Measurements from ENCODE around the gene NEDD8. TPM values are rescaled to one million over a fixed set of nuclear protein-coding genes. Genes with fewer than 3 reads are reported as not detected.

NEDD8 gene
- total and polyA plus RNA-seq, 2 experiments from 2014 or later = 130 to 418 TPM

DNA sequence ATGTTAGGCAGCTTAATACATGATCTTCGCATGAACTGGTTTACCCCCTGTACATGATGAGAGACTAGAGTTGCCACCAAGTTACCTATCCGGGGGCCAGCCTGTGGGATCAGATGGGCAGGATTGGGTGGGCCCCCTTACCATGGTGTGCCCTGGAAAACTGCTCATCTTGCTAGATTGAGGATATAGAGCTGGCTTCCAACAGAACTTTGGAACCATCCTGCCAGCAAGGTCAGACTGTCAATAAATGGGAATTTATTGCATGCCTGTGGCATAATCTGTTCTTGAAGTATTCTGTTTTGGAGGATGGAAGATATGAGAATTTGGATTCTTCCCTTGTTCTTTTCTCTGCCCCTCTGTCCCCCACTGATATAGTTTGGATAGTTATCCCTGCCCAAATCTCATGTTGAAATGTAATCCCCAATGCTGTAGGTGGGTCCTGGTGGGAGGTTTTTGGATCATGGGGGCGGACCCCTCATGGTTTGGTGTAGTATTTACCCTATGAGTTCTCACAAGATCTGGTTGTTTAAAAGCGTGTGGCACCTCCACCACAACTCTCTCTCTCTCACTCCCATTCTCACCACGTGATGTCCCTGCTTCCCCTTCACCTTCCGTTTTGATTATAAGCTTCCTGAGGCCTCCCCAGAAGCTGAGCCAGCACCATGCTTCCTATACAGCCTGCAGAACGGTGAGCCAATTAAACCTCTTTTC is 33.2 kb downstream of the NEDD8 start (continued):
- TF ChIP-seq, protein P1, sequence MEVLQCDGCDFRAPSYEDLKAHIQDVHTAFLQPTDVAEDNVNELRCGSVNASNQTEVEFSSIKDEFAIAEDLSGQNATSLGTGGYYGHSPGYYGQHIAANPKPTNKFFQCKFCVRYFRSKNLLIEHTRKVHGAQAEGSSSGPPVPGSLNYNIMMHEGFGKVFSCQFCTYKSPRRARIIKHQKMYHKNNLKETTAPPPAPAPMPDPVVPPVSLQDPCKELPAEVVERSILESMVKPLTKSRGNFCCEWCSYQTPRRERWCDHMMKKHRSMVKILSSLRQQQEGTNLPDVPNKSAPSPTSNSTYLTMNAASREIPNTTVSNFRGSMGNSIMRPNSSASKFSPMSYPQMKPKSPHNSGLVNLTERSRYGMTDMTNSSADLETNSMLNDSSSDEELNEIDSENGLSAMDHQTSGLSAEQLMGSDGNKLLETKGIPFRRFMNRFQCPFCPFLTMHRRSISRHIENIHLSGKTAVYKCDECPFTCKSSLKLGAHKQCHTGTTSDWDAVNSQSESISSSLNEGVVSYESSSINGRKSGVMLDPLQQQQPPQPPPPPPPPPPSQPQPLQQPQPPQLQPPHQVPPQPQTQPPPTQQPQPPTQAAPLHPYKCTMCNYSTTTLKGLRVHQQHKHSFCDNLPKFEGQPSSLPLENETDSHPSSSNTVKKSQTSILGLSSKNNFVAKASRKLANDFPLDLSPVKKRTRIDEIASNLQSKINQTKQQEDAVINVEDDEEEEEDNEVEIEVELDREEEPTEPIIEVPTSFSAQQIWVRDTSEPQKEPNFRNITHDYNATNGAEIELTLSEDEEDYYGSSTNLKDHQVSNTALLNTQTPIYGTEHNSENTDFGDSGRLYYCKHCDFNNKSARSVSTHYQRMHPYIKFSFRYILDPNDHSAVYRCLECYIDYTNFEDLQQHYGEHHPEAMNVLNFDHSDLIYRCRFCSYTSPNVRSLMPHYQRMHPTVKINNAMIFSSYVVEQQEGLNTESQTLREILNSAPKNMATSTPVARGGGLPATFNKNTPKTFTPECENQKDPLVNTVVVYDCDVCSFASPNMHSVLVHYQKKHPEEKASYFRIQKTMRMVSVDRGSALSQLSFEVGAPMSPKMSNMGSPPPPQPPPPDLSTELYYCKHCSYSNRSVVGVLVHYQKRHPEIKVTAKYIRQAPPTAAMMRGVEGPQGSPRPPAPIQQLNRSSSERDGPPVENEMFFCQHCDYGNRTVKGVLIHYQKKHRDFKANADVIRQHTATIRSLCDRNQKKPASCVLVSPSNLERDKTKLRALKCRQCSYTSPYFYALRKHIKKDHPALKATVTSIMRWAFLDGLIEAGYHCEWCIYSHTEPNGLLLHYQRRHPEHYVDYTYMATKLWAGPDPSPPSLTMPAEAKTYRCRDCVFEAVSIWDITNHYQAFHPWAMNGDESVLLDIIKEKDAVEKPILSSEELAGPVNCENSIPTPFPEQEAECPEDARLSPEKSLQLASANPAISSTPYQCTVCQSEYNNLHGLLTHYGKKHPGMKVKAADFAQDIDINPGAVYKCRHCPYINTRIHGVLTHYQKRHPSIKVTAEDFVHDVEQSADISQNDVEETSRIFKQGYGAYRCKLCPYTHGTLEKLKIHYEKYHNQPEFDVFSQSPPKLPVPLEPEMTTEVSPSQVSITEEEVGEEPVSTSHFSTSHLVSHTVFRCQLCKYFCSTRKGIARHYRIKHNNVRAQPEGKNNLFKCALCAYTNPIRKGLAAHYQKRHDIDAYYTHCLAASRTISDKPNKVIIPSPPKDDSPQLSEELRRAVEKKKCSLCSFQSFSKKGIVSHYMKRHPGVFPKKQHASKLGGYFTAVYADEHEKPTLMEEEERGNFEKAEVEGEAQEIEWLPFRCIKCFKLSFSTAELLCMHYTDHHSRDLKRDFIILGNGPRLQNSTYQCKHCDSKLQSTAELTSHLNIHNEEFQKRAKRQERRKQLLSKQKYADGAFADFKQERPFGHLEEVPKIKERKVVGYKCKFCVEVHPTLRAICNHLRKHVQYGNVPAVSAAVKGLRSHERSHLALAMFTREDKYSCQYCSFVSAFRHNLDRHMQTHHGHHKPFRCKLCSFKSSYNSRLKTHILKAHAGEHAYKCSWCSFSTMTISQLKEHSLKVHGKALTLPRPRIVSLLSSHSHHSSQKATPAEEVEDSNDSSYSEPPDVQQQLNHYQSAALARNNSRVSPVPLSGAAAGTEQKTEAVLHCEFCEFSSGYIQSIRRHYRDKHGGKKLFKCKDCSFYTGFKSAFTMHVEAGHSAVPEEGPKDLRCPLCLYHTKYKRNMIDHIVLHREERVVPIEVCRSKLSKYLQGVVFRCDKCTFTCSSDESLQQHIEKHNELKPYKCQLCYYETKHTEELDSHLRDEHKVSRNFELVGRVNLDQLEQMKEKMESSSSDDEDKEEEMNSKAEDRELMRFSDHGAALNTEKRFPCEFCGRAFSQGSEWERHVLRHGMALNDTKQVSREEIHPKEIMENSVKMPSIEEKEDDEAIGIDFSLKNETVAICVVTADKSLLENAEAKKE (CRISPR knock-in tag; IDR thresholded peaks at IDR 0.05) = no peak
- TF ChIP-seq ZNF114 (CRISPR knock-in tag; IDR thresholded peaks at IDR 0.05) = no peak
- TF ChIP-seq CREB1 (CRISPR knock-in tag; IDR thresholded peaks at IDR 0.05; ENCODE audit: low read depth) = no peak
- no peak for TF ChIP-seq JUNB (IDR thresholded peaks at IDR 0.05; ENCODE audit: unreplicated experiment)
- no peak for TF ChIP-seq EZH2 (IDR thresholded peaks at IDR 0.05; ENCODE audit: low read depth, unreplicated experiment)
- TF ChIP-seq NANOG (IDR thresholded peaks at IDR 0.05; ENCODE audit: borderline replicate concordance) = no peak
- TF ChIP-seq EZH2phosphoT487 (IDR thresholded peaks at IDR 0.05; ENCODE audit: unreplicated experiment) = no peak

DNA sequence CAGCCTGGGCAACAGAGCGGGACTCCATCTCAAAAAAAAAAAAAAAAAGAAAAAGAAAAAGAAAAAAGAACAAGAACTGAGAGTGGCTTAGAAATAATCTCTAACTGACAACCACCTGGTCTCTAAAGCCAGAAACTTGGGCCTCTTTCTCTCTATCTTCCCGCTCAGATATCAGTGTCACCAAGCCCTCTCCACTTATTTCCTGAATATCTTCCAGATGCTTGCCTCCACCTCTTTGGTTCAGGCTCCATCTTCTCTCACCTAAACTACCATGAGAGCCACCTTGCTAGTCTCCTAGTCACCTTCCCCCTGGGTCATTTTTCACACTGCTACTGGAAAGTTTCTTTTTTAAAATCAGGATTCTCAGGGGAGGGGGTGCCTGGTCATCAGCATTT is 35.1 kb downstream of the NEDD8 start:
- ATAC-seq = no peak
- H3K9me2 ChIP-seq (ENCODE audit: insufficient read depth) = no peaks in the 10 kb centered on the region
- H3K4me3 ChIP-seq = peak overlapping the region; percentile 95; the same call in 1 of the 2 replicates
- no peaks in the 10 kb centered on the region; the same call in 1 of the 2 replicates for H4K20me1 ChIP-seq (replicated peaks; ENCODE audit: insufficient read depth)
- H3K27me3 Mint-ChIP-seq (ENCODE audit: insufficient read depth, low read depth, poor library complexity) = peaks cover 22% of the 10 kb centered on the region
- peaks cover 28% of the 10 kb centered on the region for H3K9me3 Mint-ChIP-seq
- H3K4me1 Mint-ChIP-seq = peaks cover 31% of the 10 kb centered on the region
- no peak overlapping the region for H3K27ac Mint-ChIP-seq
- no peak overlapping the region for H2AFZ ChIP-seq
- DNase-seq (ENCODE audit: low spot score) = no peak
- peak overlapping the region; percentile 91 for H3K4me3 Mint-ChIP-seq
- peaks cover 22% of the 10 kb centered on the region for H3F3A ChIP-seq (replicated peaks; ENCODE audit: low read depth)
- peak overlapping the region; percentile 90 for H3K4me2 ChIP-seq
- 0 out of 2 replicates have a peak, but pooled peaks cover 10% of the 10 kb centered on the region for H3K36me3 ChIP-seq (ENCODE audit: insufficient read depth)
- 0 out of 2 replicates have a peak, but pooled peaks cover 6% of the 10 kb centered on the region for H3K79me2 ChIP-seq (replicated peaks; ENCODE audit: insufficient read depth)
- H3K27ac ChIP-seq (ENCODE audit: low read depth) = no peak overlapping the region
- H3K36me3 Mint-ChIP-seq (ENCODE audit: low read depth) = peaks cover 59% of the 10 kb centered on the region
- no peaks in the 10 kb centered on the region for H3K27me3 ChIP-seq (ENCODE audit: insufficient read depth)
- peaks cover 6% of the 10 kb centered on the region; the same call in 1 of the 2 replicates for H3K4me1 ChIP-seq (ENCODE audit: insufficient read depth)
- TF ChIP-seq, protein P2, sequence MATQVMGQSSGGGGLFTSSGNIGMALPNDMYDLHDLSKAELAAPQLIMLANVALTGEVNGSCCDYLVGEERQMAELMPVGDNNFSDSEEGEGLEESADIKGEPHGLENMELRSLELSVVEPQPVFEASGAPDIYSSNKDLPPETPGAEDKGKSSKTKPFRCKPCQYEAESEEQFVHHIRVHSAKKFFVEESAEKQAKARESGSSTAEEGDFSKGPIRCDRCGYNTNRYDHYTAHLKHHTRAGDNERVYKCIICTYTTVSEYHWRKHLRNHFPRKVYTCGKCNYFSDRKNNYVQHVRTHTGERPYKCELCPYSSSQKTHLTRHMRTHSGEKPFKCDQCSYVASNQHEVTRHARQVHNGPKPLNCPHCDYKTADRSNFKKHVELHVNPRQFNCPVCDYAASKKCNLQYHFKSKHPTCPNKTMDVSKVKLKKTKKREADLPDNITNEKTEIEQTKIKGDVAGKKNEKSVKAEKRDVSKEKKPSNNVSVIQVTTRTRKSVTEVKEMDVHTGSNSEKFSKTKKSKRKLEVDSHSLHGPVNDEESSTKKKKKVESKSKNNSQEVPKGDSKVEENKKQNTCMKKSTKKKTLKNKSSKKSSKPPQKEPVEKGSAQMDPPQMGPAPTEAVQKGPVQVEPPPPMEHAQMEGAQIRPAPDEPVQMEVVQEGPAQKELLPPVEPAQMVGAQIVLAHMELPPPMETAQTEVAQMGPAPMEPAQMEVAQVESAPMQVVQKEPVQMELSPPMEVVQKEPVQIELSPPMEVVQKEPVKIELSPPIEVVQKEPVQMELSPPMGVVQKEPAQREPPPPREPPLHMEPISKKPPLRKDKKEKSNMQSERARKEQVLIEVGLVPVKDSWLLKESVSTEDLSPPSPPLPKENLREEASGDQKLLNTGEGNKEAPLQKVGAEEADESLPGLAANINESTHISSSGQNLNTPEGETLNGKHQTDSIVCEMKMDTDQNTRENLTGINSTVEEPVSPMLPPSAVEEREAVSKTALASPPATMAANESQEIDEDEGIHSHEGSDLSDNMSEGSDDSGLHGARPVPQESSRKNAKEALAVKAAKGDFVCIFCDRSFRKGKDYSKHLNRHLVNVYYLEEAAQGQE (IDR thresholded peaks at IDR 0.05; ENCODE audit: unreplicated experiment) = no peak
- TF ChIP-seq EZH2 (IDR thresholded peaks at IDR 0.05; ENCODE audit: low read depth, unreplicated experiment) (no peak), ZNF114 (CRISPR knock-in tag; IDR thresholded peaks at IDR 0.05) (no peak)

Measured in GM23338 (cell line).